Neural cell (in vitro differentiated cells): ENCODE data around the gene FERMT1.

ENCODE experiments used
- CTCF ChIP-seq: fragments of 450-650 bp; IDR thresholded peaks from 2 replicates; pipeline ENCODE4 v1.5.1; 2014; ENCODE audit warnings: antibody characterized with exemption, mild to moderate bottlenecking, moderate library complexity; ENCODE audit not compliant: poor library complexity, severe bottlenecking
- EZH2 ChIP-seq: fragments of 200-600, 300-800 bp; shearing (Covaris generic), sonication (generic); IDR thresholded peaks from 2 replicates; pipeline ENCODE4 v1.6.1; 2014; ENCODE audit warnings: antibody characterized with exemption, low read length, borderline replicate concordance, mild to moderate bottlenecking; ENCODE audit not compliant: insufficient read depth, poor library complexity, severe bottlenecking

DNA sequence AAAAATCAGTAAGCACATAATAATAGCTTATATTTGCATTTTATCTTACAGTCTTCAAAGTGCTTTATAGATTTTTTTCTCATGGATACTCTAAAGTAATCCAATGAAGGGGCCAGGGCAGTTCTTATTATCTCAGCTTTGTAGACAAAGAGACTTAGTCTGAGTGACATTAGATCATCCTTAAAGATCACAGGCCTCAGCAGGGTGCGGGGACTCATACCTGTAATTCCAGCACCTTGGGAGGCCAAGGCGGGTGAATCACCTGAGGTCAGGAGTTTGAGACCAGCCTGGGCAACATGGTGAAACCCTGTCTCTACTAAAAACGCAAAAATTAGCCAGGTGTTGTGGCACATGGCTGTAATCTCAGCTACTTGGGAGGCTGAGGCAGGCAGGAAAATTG, 14.5 kb downstream of the FERMT1 start:
- TF ChIP-seq CTCF (no peak), EZH2 (no peak)
